Adipose tissue (tissue), 3 donors: ENCODE measurements around the gene CIAO3. TPM values are rescaled to one million over a fixed set of nuclear protein-coding genes. Genes with fewer than 3 reads are reported as not detected.
"Not testable (repeated sequence)": the region's sequence is repeated elsewhere in the genome, so short reads cannot be mapped to it uniquely, and the experiment has no call there.

Experiments used
- H3K27ac ChIP-seq: one replicate; pipeline ENCODE4 v1.5.1; 2013; ENCODE audit warnings: low read depth, low read length
- WGBS, 3 donors: extraction: QIAGEN DNeasy Blood & Tissue Kit; methylation state at CpG; one replicate each; pipeline ENCODE4 v1.1.7; 2013; 5-methylcytosine and 5-hydroxymethylcytosine counted together
- polyA plus RNA-seq, 3 donors: library from polyadenylated mRNA; stranded (reverse); fragments of 200-250 nt; gene quantifications; one replicate each; pipeline ENCODE4 v1.2.3, GENCODE V29; 2013
- donor health status: healthy with polysubstance abuse.
- donor health status: Bipolar disorder and iron deficiency.
- donor health status: healthy.

Gene CIAO3
- polyA plus RNA-seq, 3 donors: 16.0 to 23.7 (median 19.0) TPM

DNA sequence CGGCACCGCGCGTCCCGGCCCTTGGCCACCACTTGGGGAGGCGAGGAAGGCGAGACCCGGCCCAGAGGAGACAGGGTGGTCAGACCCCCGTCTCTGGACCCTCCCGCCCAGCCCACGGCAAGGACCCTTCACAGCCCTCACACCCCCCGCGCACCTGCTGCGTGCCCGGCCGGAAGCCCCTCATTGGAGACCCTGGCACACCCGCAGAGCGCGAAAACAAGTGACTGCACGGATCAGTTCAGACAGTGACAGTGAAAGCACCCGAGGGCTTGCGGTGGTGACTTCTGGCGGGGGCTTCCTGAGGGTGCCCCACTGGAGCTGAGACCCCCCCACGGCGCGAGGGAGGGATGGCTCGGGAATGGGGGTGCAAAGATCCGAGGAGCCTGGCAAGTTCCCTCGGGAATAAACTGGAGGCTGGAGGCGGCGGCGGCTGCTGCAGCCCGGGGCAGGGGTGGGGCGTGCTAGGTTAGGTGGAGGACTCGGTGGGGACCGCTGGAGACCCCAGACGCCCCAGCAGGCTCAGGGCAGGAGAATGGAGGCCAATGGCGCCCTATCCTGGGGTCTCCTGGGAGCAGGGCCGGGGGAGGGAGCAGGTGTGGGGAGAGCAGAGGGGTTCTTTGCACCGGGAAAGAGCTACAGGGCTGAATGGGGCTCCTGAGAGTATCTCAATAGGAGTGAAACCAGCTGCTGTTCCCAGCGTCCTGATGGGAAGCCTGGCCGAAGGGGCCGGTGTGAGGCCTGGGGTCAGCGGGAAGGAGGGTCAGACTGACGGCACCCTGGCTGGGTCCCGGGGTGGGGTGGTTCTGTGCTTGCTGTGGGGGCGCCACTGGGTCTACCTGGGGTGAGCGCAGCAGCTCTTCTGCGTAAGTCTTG, 34.4 kb downstream of the CIAO3 start:
- H3K27ac ChIP-seq: no peak overlapping the region
- WGBS, 3 donors: 3 to 5% (median 4%) methylated on average over 39 to 49 of the region's 49 CpGs

DNA sequence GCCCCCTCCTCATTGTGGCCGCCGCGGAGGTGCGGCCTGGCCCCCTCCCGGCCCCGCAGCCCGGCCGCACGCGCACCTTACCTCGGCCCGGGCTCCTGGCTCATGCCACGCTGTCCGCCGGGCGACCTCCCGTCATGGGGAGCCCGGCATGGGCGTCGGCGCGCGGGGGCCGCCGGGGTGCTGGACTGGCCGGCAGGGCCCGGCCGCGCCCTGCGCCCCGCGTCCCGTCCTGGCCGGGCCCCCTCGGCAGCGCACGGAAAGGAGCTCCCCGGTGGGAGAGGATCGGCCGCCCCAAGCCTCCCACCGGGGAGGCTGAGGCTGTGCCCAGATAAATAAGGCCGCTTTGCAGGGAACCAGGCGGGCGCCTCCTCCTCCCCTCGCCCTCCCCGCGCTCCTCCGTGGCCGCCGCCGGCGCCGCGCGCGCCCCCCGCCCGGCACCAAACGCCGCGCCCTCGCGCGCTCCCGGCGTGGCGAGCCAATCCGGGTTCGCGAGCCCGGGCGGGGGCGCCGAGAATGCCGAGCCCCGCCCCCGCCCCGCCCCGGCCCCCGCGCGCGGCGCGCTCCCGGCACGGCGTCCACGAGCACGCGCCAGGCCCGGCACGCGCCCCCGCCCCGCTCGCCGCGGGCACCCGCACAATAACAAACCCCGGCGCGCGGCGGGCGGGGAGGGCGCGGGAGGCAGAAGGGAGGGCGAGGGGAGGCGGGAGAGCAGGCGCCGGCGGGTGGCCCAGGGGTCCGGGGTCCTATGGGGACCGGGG, 35.2 kb downstream of the CIAO3 start, which contains the start of gene FBXL16:
Gene FBXL16 (minus strand): TSS at position 371 of the 758 bp plus-strand sequence. CDS start 8,396 bp downstream, outside the sequence.
- no peak within 1 kb of the TSS for H3K27ac ChIP-seq
- WGBS, 3 donors: 1 to 4% (median 1%) methylated on average over 43 to 111 of the region's 115 CpGs

DNA sequence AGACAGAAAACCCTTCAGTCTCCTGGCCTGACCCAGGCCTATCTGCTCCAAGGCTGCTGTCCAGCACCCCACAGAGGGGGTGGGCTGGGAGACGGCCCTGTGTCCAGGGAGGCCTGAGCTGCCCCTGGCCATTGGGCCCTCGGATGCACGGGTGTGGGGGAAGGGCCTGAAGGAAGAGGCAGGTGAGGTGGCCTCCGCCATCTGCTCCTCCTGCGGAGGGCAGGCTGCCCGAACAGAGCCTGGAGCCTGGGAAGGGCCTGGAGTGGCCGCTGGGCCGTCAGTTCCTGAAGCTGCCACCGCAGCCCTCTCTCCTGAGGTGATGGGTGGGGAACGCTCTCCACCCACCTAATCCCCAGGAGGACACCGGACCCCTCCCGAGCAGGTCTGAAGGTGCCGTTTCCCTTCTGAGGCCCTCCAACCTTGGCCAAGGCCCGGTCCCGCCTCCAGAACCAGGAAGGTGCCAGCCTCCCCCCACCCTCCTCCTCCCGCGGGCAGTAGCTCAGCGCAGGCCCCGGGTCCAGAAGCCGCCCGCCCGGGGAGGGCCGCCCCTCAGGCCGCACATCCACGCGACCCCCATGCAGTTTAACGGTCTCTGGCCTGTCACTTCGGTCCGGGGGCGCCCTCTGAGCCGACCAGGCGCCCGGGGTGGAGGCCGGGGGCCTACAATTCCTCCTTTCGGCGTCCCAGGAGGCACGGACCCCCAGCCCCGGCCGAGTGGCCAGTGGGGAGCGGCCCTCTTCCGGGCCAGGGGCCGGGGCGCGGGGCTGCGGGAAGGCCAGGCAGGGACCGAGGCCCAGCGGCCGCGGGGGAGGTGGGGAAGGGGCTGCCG, 36.0 kb downstream of the CIAO3 start:
- WGBS, 3 donors: 11 to 16% (median 12%) methylated on average over 28 to 50 of the region's 50 CpGs
- H3K27ac ChIP-seq: no peak overlapping the region

DNA sequence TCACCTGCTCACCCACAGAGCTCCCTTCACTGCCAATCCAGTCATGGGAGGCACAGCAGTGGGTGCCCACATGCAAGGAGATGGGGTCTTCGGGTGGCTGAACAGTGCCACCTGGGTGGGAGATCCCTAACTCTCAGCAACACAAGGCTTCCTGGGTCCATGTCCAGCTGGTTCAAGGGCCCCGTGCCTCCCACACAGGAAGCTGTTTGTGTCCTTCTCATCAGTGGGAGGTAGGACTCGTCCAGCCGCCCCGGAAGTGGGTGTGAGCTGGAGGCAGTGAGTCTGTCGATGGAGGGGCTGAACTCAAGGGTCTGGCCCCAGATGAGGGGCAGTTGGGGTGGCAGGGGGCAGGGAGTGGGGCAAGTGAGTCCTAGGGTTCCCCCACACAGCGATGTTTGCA, 36.8 kb downstream of the CIAO3 start:
- no peak overlapping the region for H3K27ac ChIP-seq
- WGBS, 3 donors: 62 to 67% (median 63%) methylated on average over 7 of the region's 7 CpGs

DNA sequence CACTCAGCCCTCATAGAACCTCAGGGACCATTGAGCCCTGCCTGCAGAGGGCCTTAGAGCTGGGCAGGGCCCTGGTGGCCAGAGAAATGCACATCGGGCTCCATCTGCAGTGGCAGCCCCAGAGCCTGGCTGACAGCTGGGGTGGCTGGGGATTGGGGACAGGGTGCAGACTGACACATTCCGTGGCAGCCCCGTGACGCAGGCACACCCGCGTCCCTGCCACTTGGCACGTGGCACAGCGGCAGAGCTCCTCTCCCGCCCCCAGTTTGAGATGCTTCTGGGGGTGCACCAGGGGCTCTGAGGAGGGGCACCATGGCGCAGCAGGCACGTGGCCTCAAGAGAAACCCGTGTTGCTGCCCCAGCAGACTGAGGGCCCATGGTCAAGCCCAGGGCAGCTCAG, 37.4 kb downstream of the CIAO3 start:
- H3K27ac ChIP-seq: no peak overlapping the region
- 73 to 82% (median 81%) methylated on average over 12 of the region's 12 CpGs for WGBS, 3 donors

DNA sequence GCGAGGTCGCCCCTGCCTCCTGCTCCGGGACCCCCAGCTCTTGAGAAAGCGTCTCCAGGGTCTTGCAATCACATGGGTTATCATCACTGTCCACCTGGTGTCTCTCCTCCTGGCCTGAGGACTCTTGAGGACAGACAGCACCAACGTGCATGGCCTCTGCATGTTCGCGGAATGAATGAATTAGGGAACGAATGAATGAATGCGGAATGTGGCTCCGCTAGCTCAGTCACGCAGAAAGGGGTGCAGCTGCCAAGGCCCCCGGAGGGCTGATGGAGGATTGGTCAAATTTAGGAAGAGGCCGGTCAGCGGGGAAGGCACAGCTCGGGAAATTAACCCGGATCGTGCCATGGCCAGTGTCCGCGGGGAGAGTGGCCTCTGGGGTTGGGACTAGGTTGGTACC, 38.5 kb downstream of the CIAO3 start:
- 78 to 85% (median 84%) methylated on average over 19 of the region's 19 CpGs for WGBS, 3 donors
- H3K27ac ChIP-seq: no peak overlapping the region

DNA sequence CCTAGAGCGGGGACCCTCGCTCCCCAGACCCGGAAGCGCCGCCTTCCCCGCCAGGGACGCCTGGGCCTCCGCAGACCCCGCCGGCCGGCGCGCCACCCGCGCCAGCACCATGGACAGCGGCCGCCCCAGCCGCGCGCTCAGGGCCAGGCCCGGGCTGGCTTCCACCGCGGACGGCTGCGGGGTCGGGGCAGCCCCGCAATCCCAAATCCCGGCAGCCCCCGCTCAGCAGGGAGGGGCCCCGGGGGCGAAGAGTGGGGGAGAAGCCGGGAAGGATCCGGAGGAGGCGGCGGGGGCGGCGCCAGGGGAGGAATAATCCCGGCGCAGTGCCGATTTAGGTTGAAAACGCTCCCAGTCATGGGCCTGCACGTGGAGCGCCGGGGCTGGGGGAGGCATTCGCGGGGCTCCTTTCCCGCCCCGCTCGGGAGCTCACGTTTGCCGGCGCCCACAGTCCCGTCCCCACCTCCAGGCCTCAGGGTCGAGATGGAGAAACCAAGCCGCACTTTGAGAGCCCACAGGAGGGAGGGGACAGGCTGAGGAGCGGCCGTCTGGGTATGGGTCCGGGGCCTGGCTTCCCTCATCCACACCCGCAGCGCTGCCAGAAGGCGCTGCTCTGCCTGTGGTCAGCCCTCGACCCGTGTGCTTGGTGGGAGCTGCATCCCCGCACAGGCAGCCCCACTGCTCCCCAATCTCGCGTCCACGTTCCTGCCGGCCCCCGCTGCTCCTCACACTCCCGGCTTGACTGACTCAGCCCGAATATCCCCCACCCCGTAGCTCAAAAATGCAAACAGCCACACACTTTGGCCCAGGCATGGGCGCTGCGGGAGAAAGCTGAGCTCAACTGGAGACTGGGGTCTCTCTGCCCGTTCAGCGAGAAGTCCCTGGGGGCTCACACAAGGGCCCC, 39.9 kb downstream of the CIAO3 start:
- H3K27ac ChIP-seq: no peak overlapping the region
- WGBS, 3 donors: 4 to 7% (median 7%) methylated on average over 59 to 76 of the region's 76 CpGs

DNA sequence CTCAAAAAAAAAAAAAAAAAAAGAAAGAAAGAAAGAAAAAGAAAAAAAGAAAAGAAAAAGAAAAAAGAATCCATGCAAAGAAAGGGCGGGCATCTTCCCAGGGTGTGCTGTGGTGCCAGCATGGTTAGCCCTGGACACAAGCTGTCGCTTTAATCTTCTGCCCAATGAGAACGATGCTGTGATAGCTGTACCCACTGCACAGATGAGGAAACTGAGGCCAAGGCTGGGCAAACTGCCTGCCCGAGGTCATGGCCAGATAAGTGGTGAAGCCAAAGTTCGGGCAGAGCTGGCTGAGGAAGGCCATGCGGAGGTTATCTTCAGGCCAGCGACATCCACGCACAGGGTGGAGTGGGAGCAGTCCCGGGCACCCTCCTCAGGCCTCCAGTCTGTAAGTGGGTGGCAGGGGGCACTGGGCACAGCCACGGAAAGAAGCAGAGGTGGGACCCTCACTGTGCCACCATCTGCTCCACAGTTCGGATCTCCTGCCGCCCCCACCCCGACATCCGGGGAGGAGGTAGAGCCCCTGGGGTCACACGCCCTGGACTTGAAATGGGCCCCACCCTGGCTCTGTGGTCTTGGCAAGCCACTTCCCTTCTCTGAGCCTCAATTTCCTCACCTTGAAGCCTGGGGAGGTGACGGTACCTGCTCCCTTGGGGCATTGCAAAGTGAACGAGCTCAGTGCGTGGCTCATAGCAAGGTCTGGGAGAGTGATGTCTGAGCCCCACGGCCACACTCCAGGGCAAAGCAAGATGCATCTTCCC, 41.7 kb downstream of the CIAO3 start:
- 70 to 79% (median 72%) methylated on average over 19 of the region's 19 CpGs for WGBS, 3 donors
- no peak overlapping the region for H3K27ac ChIP-seq

DNA sequence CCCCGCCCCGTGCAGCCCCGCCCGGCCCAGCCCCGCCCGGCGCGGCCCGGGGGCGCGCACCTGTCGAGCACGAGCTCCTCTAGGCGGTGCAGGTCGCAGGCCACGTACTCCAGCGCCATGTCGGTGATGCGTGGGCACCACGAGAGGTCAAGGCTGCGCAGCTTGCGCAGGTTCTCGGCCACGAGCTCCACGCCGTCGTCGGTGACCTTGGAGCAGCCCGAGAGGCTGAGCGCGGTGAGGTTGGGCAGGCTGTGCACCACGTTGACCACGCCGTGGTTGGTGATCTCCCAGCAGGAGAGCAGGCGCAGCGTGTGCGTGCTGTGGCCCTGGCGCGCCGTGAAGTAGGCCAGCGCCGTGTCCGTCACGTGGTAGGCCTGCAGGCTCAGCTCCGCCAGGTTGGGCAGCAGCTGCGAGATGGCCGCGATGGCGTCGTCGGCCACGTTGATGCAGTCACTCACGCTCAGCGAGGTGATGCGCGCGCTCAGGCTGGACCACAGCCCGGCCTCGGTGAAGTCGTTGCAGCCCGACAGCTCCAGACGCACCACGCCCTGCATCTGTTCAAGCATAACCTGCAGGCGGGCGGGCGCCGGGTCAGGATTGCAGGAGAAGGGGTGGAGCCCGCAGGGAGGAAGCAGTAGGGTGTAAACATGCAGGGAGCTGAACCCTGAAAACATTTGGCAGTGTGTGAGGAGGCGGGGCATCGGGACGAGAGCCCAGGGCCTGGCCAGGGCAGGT, 45.3 kb downstream of the CIAO3 start:
- WGBS, 3 donors: 2 to 4% (median 3%) methylated on average over 68 to 71 of the region's 71 CpGs
- H3K27ac ChIP-seq: no peak overlapping the region

DNA sequence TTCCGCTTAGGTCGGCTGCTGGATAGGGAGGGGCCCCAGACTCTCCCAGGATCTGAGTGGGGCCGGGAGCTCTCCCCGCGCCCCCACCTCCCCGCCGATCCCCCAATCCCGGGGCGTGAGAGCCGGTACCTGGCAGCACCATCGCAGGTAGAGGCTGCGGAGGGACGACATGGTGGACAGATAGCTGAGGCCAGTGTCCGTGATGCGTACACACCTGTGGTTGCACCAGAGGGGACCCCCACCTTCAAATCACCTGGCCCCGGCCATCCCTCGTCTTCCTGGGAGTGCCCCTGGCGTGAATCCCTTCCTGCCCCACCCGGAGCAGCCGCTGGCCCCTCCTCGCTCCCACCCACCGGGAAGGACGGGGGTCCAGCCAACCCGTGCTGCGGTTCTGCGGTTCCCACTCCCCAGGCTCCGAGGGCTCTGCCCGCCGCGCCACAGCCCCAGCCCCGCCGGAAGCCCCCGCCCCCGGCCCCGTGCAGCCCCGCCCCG, 45.9 kb downstream of the CIAO3 start:
- no peak overlapping the region for H3K27ac ChIP-seq
- 2 to 3% (median 3%) methylated on average over 23 to 37 of the region's 37 CpGs for WGBS, 3 donors

DNA sequence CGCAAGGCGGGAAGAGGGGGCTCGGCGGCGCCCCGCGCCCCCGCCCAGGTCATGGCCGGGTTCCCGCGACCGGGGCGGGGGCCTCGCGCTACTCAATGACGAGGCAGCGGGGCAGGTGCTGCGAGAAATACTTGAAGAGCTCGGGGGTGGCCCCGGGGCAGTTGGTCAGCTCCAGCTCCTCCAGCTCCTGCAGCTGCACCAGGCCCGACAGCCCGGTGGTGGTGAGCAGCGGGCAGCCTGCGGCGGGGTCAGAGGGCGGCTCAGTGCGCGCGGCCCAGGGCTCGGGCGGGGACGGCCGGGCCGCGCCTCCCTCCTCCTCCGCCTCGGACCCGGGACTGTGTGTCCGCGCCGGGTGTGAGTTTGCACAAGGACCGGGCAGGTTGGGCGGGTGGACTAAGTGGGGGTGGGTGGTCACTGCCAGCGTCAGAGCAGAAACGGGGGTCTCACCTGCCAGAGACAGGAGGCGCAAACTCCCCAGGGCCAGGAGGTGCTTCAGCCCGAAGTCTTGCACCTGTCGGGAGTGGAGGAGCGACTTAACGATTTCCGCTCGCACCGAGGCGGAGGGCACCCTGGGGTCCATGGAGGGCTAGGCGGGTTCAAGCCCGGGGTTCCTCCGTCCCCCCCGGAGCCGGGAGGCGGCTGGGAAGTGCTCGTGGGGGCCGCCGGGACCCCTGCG, 46.5 kb downstream of the CIAO3 start:
- WGBS, 3 donors: 2 to 5% (median 3%) methylated on average over 51 to 64 of the region's 64 CpGs
- H3K27ac ChIP-seq: no peak overlapping the region

DNA sequence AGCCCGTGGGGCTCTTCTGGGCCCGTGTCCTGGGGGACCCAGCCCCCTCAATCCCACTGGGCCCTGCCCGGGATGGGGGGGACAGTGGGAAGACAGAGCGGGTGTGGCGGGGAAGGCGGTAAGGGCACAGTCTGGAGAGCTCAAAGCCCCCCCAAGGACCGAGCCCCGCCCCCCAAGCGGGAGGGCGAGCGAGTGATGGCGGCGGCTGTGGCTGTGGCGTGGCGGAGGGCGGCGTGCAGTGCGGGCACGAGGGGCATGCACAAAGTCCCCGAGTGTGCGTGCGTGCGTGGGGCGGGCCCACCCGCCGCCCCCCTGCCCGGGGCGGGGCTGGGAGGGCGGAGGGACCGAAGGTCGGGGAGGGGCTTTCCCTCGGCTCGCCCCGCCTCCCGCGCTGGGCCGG, 47.0 kb downstream of the CIAO3 start:
- H3K27ac ChIP-seq: no peak overlapping the region
- WGBS, 3 donors: 5 to 7% (median 7%) methylated on average over 16 to 36 of the region's 37 CpGs

DNA sequence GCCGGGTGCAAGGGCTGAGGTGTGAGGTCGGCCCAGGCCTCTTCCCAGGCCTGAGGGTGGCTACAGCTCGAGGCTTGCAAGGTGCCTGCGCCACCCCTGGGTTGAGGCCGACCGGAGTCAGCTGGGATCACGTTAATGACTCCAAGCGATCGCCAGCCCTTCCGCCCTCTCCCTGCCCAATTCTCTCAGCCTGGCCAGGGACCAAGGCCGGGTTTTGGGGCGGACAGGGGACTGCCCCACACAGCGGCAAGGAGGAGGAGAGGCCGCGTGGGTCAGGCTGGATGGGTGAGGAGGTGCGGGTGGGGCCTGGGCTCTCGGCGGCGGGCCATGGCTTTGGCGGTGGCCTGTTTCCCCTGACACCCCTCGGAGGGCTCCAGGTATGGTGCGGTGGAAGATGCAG, 47.4 kb downstream of the CIAO3 start:
- 34 to 39% (median 36%) methylated on average over 19 to 22 of the region's 22 CpGs for WGBS, 3 donors
- no peak overlapping the region for H3K27ac ChIP-seq

DNA sequence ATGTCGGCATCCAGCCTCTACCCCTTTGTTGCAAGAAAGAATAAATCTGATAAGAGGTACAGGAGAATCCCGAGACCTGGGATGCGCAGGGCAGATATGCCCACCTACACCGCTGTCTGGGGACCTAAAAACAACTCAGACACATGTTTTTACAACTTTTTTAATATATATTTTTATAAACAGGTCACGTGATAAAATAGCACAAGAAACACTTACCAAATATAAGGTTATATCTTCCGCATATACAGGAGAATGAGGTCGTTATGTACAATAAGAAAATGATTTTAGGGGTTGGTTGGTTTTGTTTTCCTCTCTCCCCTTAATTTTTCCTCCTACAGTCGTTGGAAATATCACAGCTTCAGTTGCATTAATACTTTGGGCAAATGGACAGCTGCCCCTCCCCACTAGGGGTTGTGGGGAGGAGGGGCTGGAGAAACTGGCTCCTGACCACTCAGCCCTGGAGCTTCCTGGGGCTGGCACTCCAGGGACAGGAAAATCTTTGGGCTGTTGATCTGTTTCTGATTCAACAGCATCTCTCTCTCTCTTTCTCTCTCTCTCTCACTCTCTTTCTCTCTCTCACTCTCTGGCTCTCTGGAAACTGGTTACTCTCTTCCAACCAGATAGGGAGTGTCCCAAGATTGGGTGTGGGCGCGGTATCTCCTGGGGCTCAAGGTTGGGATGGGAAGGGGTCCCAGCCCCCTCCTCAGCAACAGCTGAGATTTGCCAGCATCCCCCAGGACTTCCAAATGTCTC, 48.3 kb downstream of the CIAO3 start:
- no peak overlapping the region for H3K27ac ChIP-seq
- WGBS, 3 donors: 60 to 77% (median 71%) methylated on average over 10 of the region's 10 CpGs

DNA sequence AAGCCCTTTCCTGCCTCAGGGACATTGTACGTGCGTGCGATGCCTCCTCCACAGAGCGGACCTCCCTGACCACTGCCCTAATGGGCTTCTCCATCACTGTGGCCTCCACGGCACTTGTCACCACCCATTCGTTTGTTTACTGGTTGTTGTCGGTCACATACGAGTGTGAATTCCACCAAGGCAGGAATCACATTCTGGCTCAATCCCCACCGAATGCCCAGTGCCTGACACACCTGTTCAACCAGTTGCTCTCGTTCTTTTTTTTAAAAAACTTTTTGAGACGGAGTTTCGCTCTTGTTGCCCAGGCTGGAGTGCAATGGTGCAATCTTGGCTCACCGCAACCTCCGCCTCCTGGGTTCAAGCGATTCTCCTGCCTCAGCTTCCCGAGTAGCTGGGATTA, 49.6 kb downstream of the CIAO3 start:
- H3K27ac ChIP-seq: not testable (repeated sequence)
- 78 to 88% (median 87%) methylated on average over 16 of the region's 16 CpGs for WGBS, 3 donors
